PC-3 (cell line): ENCODE measurements around the gene CEP170B. TPM values are rescaled to one million over a fixed set of nuclear protein-coding genes. Genes with fewer than 3 reads are reported as not detected.

Source experiments
- ATAC-seq: fragments of 200-7000 bp; cut with Tn5 transposase; 2 replicates; pipeline ENCODE4 v1.9.1; 2020; ENCODE audit warnings: mild to moderate bottlenecking, moderate library complexity
- BruUV-seq: library from RNA; stranded (reverse); fragments of 400-500 nt; replicated peaks from 2 replicates; lab custom pipeline; 2021; lab: Mats Ljungman, UMichigan
- CTCF ChIA-PET: fragments of 300-600 bp; sonication (Branson Sonifier 250); formaldehyde crosslinking; loops from one replicate; lab custom pipeline; 2022; ENCODE audit warnings: antibody characterized with exemption; lab: Charles Lee
- POLR2A ChIA-PET: fragments of 300-600 bp; sonication (Branson Sonifier 250); formaldehyde crosslinking; loops from one replicate; lab custom pipeline; 2022; ENCODE audit warnings: antibody characterized with exemption; ENCODE audit not compliant: unreplicated experiment; lab: Charles Lee
- DNase-seq: peaks from one replicate; pipeline ENCODE4 v3.0.0-alpha.2; 2015
- H2AFZ ChIP-seq: fragments of 300-600 bp; sonication (generic); 2 replicates; pipeline ENCODE4 v1.6.0; 2016; ENCODE audit warnings: antibody characterized with exemption, low read length
- H3F3A ChIP-seq: fragments of 300-600 bp; sonication (generic); one replicate; pipeline ENCODE4 v1.6.0; 2017; ENCODE audit warnings: antibody characterized with exemption, low read length, control low read depth, mild to moderate bottlenecking; ENCODE audit not compliant: unreplicated experiment
- H3K27ac ChIP-seq: fragments of 300-600 bp; sonication (generic); 2 replicates; pipeline ENCODE4 v1.5.1; 2016; ENCODE audit warnings: mild to moderate bottlenecking, low read length
- H3K27me3 ChIP-seq: fragments of 300-600 bp; sonication (generic); 2 replicates; pipeline ENCODE4 v1.6.1; 2016; ENCODE audit warnings: low read length, mixed read lengths
- H3K36me3 ChIP-seq: fragments of 300-600 bp; sonication (generic); 2 replicates; pipeline ENCODE4 v1.6.1; 2016; ENCODE audit warnings: low read depth, mixed run types, low read length, mixed read lengths
- H3K4me1 ChIP-seq: fragments of 300-600 bp; sonication (generic); 2 replicates; pipeline ENCODE4 v1.5.1; 2016; ENCODE audit warnings: low read length; ENCODE audit not compliant: insufficient read depth
- H3K4me2 ChIP-seq: fragments of 300-600 bp; sonication (generic); 2 replicates; pipeline ENCODE4 v1.6.0; 2016; ENCODE audit warnings: low read length
- H3K4me3 ChIP-seq: fragments of 300-600 bp; sonication (generic); 2 replicates; pipeline ENCODE4 v1.5.1; 2016; ENCODE audit warnings: mild to moderate bottlenecking, low read length, mixed read lengths
- H3K79me2 ChIP-seq: fragments of 300-600 bp; sonication (generic); 2 replicates; pipeline ENCODE4 v1.6.1; 2017; ENCODE audit warnings: low read length, mixed read lengths
- H3K9ac ChIP-seq: fragments of 300-600 bp; sonication (generic); 2 replicates; pipeline ENCODE4 v1.6.0; 2016; ENCODE audit warnings: mild to moderate bottlenecking, low read length
- H3K9me2 ChIP-seq: fragments of 300-600 bp; sonication (generic); replicated peaks from 2 replicates; pipeline ENCODE4 v1.6.1; 2016; ENCODE audit warnings: mixed run types, low read length, mixed read lengths
- H3K9me3 ChIP-seq: fragments of 300-600 bp; sonication (generic); 2 replicates; pipeline ENCODE4 v1.6.1; 2016; ENCODE audit warnings: low read length, mixed read lengths
- H4K20me1 ChIP-seq: fragments of 300-600 bp; sonication (generic); 2 replicates; pipeline ENCODE4 v1.6.1; 2016; ENCODE audit warnings: low read length, mixed read lengths
- EZH2 ChIP-seq: fragments of 300-600 bp; sonication (generic); IDR thresholded peaks from one replicate; pipeline ENCODE4 v1.6.1; 2017; ENCODE audit warnings: antibody characterized with exemption, mild to moderate bottlenecking, low read length; ENCODE audit not compliant: unreplicated experiment
- EZH2phosphoT487 ChIP-seq: fragments of 300-600 bp; sonication (generic); IDR thresholded peaks from 2 replicates; pipeline ENCODE4 v1.6.1; 2018; ENCODE audit warnings: mild to moderate bottlenecking, antibody characterized with exemption, low read length, borderline replicate concordance
- intact Hi-C: fragments of 100-400 bp; cut with micrococcal nuclease; formaldehyde crosslinking; loops from 2 replicates; pipeline ENCODE4 v1.9.0; 2023
- total RNA-seq: library from RNA; depleted of rRNA; stranded (reverse); fragments of >200 nt; gene quantifications from 2 replicates; pipeline ENCODE4 v1.2.3, GENCODE V29; 2014
- TF ChIP-seq, protein P1 (sequence below): fragments of 300-600 bp; sonication (generic); conservative IDR thresholded peaks from 2 replicates; pipeline ENCODE4 v1.5.1; 2017; ENCODE audit warnings: antibody characterized with exemption, low read depth, mild to moderate bottlenecking, low read length

Gene CEP170B
- total RNA-seq, 1 experiment from 2014 or later, result 33.2 TPM

GRCh38 chr14:104865631-104866441, 768 bp downstream of the CEP170B start:
- Histone ChIP-seq H3K9me2 (no peaks in the 10 kb centered on the region; the same call in 1 of the 2 replicates), H3K9ac (peak overlapping the region; percentile 85), H3K4me2 (peak overlapping the region; percentile 98), H3K9me3 (no peaks in the 10 kb centered on the region), H3K27ac (peak overlapping the region; percentile 21), H3K27me3 (no peaks in the 10 kb centered on the region), H4K20me1 (peaks cover 36% of the 10 kb centered on the region; the same call in 1 of the 2 replicates), H3K4me3 (peak overlapping the region; percentile 91), H2AFZ (peak overlapping the region; percentile 70), H3F3A (no peaks in the 10 kb centered on the region), H3K4me1 (peaks cover 21% of the 10 kb centered on the region), H3K36me3 (peaks cover 4% of the 10 kb centered on the region; the same call in 1 of the 2 replicates), H3K79me2 (peaks cover 73% of the 10 kb centered on the region)
- DNase-seq (peak; percentile 61), ATAC-seq (peak; percentile 65)
- ChIA-PET CTCF (interaction anchor here (0.5 kb wide), 1 partner anchor 11 kb away, joined by 8 read pairs; no protein-coding TSS in a partner anchor), POLR2A (no interaction called here)
- TF ChIP-seq EZH2phosphoT487 (no peak), EZH2 (no peak)
- TF ChIP-seq, protein P1, sequence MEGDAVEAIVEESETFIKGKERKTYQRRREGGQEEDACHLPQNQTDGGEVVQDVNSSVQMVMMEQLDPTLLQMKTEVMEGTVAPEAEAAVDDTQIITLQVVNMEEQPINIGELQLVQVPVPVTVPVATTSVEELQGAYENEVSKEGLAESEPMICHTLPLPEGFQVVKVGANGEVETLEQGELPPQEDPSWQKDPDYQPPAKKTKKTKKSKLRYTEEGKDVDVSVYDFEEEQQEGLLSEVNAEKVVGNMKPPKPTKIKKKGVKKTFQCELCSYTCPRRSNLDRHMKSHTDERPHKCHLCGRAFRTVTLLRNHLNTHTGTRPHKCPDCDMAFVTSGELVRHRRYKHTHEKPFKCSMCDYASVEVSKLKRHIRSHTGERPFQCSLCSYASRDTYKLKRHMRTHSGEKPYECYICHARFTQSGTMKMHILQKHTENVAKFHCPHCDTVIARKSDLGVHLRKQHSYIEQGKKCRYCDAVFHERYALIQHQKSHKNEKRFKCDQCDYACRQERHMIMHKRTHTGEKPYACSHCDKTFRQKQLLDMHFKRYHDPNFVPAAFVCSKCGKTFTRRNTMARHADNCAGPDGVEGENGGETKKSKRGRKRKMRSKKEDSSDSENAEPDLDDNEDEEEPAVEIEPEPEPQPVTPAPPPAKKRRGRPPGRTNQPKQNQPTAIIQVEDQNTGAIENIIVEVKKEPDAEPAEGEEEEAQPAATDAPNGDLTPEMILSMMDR, result no peak
- intact Hi-C loops, result loop anchor here (2.0 kb wide), 1 partner anchor 39 kb away; no protein-coding TSS in a partner anchor
- BruUV-seq, result no TSS peak

- no peak for DNase-seq
- CTCF ChIA-PET, result interaction anchor here (0.5 kb wide), 1 partner anchor 10 kb away, joined by 8 read pairs; no protein-coding TSS in a partner anchor
- TSS peak; percentile 25 for BruUV-seq
- TF ChIP-seq EZH2 (no peak), EZH2phosphoT487 (no peak)
- TF ChIP-seq, protein P1, result no peak
- H3F3A ChIP-seq, result no peaks in the 10 kb centered on the region
- peak overlapping the region; percentile 91 for H3K4me3 ChIP-seq
- H3K9me2 ChIP-seq, result no peaks in the 10 kb centered on the region; the same call in 1 of the 2 replicates
- peak overlapping the region; percentile 98 for H3K4me2 ChIP-seq
- POLR2A ChIA-PET, result no interaction called here
- intact Hi-C loops, result no loop called here
- H3K4me1 ChIP-seq, result peaks cover 21% of the 10 kb centered on the region
- H2AFZ ChIP-seq, result peak overlapping the region; percentile 70; the same call in 1 of the 2 replicates
- H3K27me3 ChIP-seq, result no peaks in the 10 kb centered on the region
- no peaks in the 10 kb centered on the region for H3K9me3 ChIP-seq
- H3K27ac ChIP-seq, result peak overlapping the region; percentile 21
- ATAC-seq, result no peak
- H3K36me3 ChIP-seq, result peaks cover 4% of the 10 kb centered on the region; the same call in 1 of the 2 replicates
- peak overlapping the region; percentile 85 for H3K9ac ChIP-seq
- H4K20me1 ChIP-seq, result peaks cover 40% of the 10 kb centered on the region; the same call in 1 of the 2 replicates
- H3K79me2 ChIP-seq, result peaks cover 82% of the 10 kb centered on the region
Measured at GRCh38 chr14:104866451-104867370, 1.6 kb downstream of the CEP170B start.
